B cell (primary cell): ENCODE data around the gene CRTAC1. TPM values are rescaled to one million over a fixed set of nuclear protein-coding genes. Genes with fewer than 3 reads are reported as not detected.

Experiments used
- ATAC-seq: fragments of 200-7000 bp; cut with Tn5 transposase; one replicate; pipeline ENCODE4 v1.10.0; 2021; ENCODE audit warnings: low read depth, mild to moderate bottlenecking, moderate number of reproducible peaks, moderate library complexity
- CTCF ChIA-PET: fragments of 350-600 bp; sonication (Branson Sonifier 250); formaldehyde crosslinking; loops from one replicate; lab custom pipeline; 2021; ENCODE audit warnings: antibody characterized with exemption, inconsistent platforms; lab: Charles Lee
- POLR2A ChIA-PET: fragments of 350-600 bp; sonication (Branson Sonifier 250); formaldehyde crosslinking; loops from one replicate; lab custom pipeline; 2021; ENCODE audit warnings: antibody characterized with exemption; lab: Charles Lee
- DNase-seq: peaks from one replicate; pipeline ENCODE4 v3.0.0; 2013
- H2AFZ ChIP-seq: 2 replicates; pipeline ENCODE4 v1.6.1; 2012; ENCODE audit warnings: mild to moderate bottlenecking, low read depth, low read length; ENCODE audit not compliant: insufficient read depth, poor library complexity, severe bottlenecking
- H3K27ac ChIP-seq, 2 donors: 1 replicate in 1 of 2; 2 replicates in 1 of 2; pipeline ENCODE4 v1.5.1; 2012 to 2013; ENCODE audit warnings: low read length in 2 of 2, mild to moderate bottlenecking in 2 of 2, moderate library complexity in 1 of 2
- H3K27me3 ChIP-seq, 4 experiments: fragments of 200-600 bp in 1 of 4; sonication (generic) in 1 of 4; replicated peaks in 1 of 4; 1 replicate in 2 of 4; 2 replicates in 2 of 4; pipeline versions ENCODE4 v1.6.1 to v1.7.0; 2013 to 2016; ENCODE audit warnings: low read length in 3 of 4, mild to moderate bottlenecking in 2 of 4, mixed read lengths in 1 of 4, moderate library complexity in 1 of 4; ENCODE audit not compliant: insufficient read depth in 4 of 4, control insufficient read depth in 3 of 4; ENCODE audit errors: control extremely low read depth in 1 of 4
- H3K36me3 ChIP-seq, 2 experiments: replicated peaks in 1 of 2; 1 replicate in 1 of 2; 2 replicates in 1 of 2; pipeline versions ENCODE4 v1.6.1 to v1.7.1; 2013; ENCODE audit warnings: low read length in 1 of 2; ENCODE audit not compliant: insufficient read depth in 2 of 2, control insufficient read depth in 1 of 2; ENCODE audit errors: control extremely low read depth in 1 of 2, extremely low read depth in 1 of 2
- H3K4me1 ChIP-seq, 2 donors: fragments of 200-600 bp in 1 of 2; sonication (generic) in 1 of 2; 1 replicate in 1 of 2; 2 replicates in 1 of 2; pipeline versions ENCODE4 v1.5.1 to v1.6.1; 2013 to 2017; ENCODE audit warnings: low read length in 2 of 2; ENCODE audit not compliant: control insufficient read depth in 2 of 2, insufficient read depth in 2 of 2
- H3K4me2 ChIP-seq: replicated peaks from 2 replicates; pipeline ENCODE3; 2012; ENCODE audit warnings: mild to moderate bottlenecking, low read depth, low read length; ENCODE audit not compliant: poor library complexity, severe bottlenecking
- H3K4me3 ChIP-seq, 5 experiments: fragments of 200-600 bp in 1 of 5; sonication (generic) in 1 of 5; 1 replicate in 3 of 5; 2 replicates in 2 of 5; pipeline versions ENCODE4 v1.5.1 to v1.7.0; 2011 to 2016; ENCODE audit warnings: low read length in 4 of 5, mild to moderate bottlenecking in 4 of 5, low read depth in 2 of 5, control low read depth in 1 of 5, moderate library complexity in 1 of 5; ENCODE audit not compliant: insufficient read depth in 1 of 5; ENCODE audit errors: control extremely low read depth in 1 of 5, extremely low read depth in 1 of 5
- H3K79me2 ChIP-seq: fragments of 200-600 bp; sonication (generic); one replicate; pipeline ENCODE4 v1.6.0; 2016; ENCODE audit warnings: low read length; ENCODE audit not compliant: control insufficient read depth, insufficient read depth
- H3K9ac ChIP-seq: fragments of 200-600 bp; sonication (generic); 2 replicates; pipeline ENCODE4 v1.6.1; 2017; ENCODE audit warnings: mild to moderate bottlenecking, low read length, moderate library complexity
- H3K9me3 ChIP-seq, 3 donors: one replicate each; pipeline versions ENCODE4 v1.6.1 to v1.7.1; 2013; ENCODE audit warnings: low read length in 2 of 3; ENCODE audit not compliant: control insufficient read depth in 2 of 3, insufficient read depth in 1 of 3; ENCODE audit errors: control extremely low read depth in 1 of 3
- H4K20me1 ChIP-seq: 2 replicates; pipeline ENCODE4 v1.6.0; 2012; ENCODE audit warnings: mild to moderate bottlenecking, low read length; ENCODE audit not compliant: insufficient read depth, control insufficient read depth, poor library complexity, severe bottlenecking
- H3K27ac Mint-ChIP-seq: one replicate; pipeline ENCODE4 v1.8.0; 2021; ENCODE audit warnings: mixed read lengths
- H3K27me3 Mint-ChIP-seq: one replicate; pipeline ENCODE4 v1.8.0; 2021; ENCODE audit warnings: mixed read lengths
- H3K4me1 Mint-ChIP-seq: one replicate; pipeline ENCODE4 v1.8.0; 2021; ENCODE audit warnings: mixed read lengths
- H3K4me3 Mint-ChIP-seq: one replicate; pipeline ENCODE4 v1.8.0; 2021; ENCODE audit warnings: mixed read lengths
- H3K9me3 Mint-ChIP-seq: one replicate; pipeline ENCODE4 v1.8.0; 2022; ENCODE audit warnings: mixed read lengths; ENCODE audit not compliant: insufficient read depth
- EZH2 ChIP-seq: IDR thresholded peaks from 2 replicates; pipeline ENCODE4 v1.6.1; 2012; ENCODE audit warnings: borderline replicate concordance, low read depth, mild to moderate bottlenecking, moderate library complexity, low read length; ENCODE audit not compliant: insufficient read depth, poor library complexity, severe bottlenecking
- WGBS: methylation state at CpG from one replicate; pipeline ENCODE4 v1.1.5; 2013; ENCODE audit warnings: missing lambda C conversion rate; ENCODE audit not compliant: insufficient coverage; 5-methylcytosine and 5-hydroxymethylcytosine counted together
- intact Hi-C: fragments of 100-400 bp; cut with micrococcal nuclease; formaldehyde crosslinking; loops from one replicate; pipeline ENCODE4 v1.10.0; 2022
- polyA plus RNA-seq: library from polyadenylated mRNA; depleted of rRNA; stranded (reverse); fragments of >200 nt; gene quantifications from 2 replicates; pipeline ENCODE4 v1.2.3, GENCODE V29; 2012
- total RNA-seq, 2 donors: library from RNA; stranded (reverse); fragments of 120-200 nt in 1 of 2; gene quantifications; 1 replicate in 1 of 2; 2 replicates in 1 of 2; pipeline versions ENCODE4 v1.2.3 to v1.2.4, GENCODE V29; 2013 to 2022
- TF ChIP-seq, protein P1 (sequence below): fragments of 200-600 bp; IDR thresholded peaks from one replicate; pipeline ENCODE4 v1.8.0; 2022; ENCODE audit warnings: antibody characterized with exemption, mild to moderate bottlenecking

The CRTAC1 gene
- total and polyA plus RNA-seq, 2 donors (not counting 1 experiment from before 2014, with no cell fraction given): not detected

DNA sequence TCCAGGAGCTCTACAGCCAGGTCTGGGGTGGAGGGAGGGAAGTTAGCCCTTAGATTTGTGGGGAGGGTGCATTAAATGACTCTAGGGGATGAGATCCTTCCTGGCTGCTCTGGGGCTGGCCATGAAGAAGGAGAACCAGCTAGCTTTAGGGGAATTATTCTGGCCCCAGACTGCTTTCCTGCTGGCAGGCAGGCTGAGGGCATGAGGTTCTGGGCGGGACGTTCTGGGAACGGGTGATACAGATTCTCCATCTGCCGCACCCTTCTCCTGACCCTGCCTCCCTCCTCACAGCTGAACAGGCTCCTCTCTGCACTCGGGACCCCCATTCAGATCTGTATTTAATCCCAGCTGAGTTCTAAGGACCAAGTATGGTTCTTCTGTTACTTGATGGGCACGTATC lies 156.9 kb downstream of the CRTAC1 start:
- Histone ChIP-seq H3K4me2 (no peak overlapping the region), H3K4me1 (peaks cover 3 to 7% of the 10 kb centered on the region in 2 donors), H2AFZ (no peak overlapping the region), H4K20me1 (no peaks in the 10 kb centered on the region), H3K79me2 (no peaks in the 10 kb centered on the region), H3K27me3 (peaks cover 0 to 12% (median 5%) of the 10 kb centered on the region in 4 experiments), H3K9me3 (no peaks in the 10 kb centered on the region), H3K36me3 (no peaks in the 10 kb centered on the region), H3K9ac (no peak overlapping the region), H3K27ac (no peak overlapping the region), H3K4me3 (no peak overlapping the region)
- POLR2A ChIA-PET: no interaction called here
- Mint-ChIP-seq H3K4me3 (no peak overlapping the region), H3K4me1 (peaks cover 3% of the 10 kb centered on the region), H3K27ac (no peak overlapping the region), H3K9me3 (no peaks in the 10 kb centered on the region), H3K27me3 (peaks cover 16% of the 10 kb centered on the region)
- CTCF ChIA-PET: no interaction called here
- TF ChIP-seq, protein P1, sequence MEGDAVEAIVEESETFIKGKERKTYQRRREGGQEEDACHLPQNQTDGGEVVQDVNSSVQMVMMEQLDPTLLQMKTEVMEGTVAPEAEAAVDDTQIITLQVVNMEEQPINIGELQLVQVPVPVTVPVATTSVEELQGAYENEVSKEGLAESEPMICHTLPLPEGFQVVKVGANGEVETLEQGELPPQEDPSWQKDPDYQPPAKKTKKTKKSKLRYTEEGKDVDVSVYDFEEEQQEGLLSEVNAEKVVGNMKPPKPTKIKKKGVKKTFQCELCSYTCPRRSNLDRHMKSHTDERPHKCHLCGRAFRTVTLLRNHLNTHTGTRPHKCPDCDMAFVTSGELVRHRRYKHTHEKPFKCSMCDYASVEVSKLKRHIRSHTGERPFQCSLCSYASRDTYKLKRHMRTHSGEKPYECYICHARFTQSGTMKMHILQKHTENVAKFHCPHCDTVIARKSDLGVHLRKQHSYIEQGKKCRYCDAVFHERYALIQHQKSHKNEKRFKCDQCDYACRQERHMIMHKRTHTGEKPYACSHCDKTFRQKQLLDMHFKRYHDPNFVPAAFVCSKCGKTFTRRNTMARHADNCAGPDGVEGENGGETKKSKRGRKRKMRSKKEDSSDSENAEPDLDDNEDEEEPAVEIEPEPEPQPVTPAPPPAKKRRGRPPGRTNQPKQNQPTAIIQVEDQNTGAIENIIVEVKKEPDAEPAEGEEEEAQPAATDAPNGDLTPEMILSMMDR: no peak
- TF ChIP-seq EZH2: no peak
- no peak for DNase-seq
- WGBS: 90% methylated on average over 5 of the region's 6 CpGs
- intact Hi-C loops: no loop called here
- no peak for ATAC-seq

DNA sequence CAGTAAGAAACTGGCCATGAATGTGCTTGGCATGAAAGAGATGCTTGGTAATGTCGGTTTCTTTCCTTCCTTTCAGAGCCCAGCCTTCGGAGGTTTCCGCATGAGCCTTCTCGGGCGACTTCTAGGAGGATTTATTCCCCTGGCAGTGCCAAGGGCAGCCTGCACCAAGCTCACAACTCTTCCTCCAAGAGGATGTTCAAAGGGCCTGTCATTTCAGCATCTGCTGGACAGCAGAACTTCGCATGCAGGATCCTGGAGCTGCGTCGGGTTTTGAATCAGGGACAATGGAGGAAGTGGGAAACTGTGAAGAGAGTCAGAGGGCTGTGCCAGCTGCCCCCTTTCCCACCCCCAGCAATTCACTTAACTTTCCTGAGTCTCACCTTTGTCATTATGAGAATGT lies 159.4 kb downstream of the CRTAC1 start:
- CTCF ChIA-PET: no interaction called here
- Mint-ChIP-seq H3K9me3 (no peaks in the 10 kb centered on the region), H3K4me3 (no peak overlapping the region), H3K4me1 (peaks cover 3% of the 10 kb centered on the region), H3K27ac (no peak overlapping the region), H3K27me3 (peaks cover 19% of the 10 kb centered on the region)
- H3K27me3 ChIP-seq: peaks cover 0 to 12% (median 5%) of the 10 kb centered on the region in 4 experiments
- intact Hi-C loops: no loop called here
- WGBS: 89% methylated on average over 3 of the region's 8 CpGs
- POLR2A ChIA-PET: no interaction called here
- H3K4me3 ChIP-seq: no peak overlapping the region
- ATAC-seq: no peak
- no peak overlapping the region for H3K27ac ChIP-seq
- no peak for DNase-seq
- no peaks in the 10 kb centered on the region for H4K20me1 ChIP-seq
- TF ChIP-seq, protein P1: no peak
- no peak for TF ChIP-seq EZH2
- no peaks in the 10 kb centered on the region for H3K9me3 ChIP-seq
- H3K4me1 ChIP-seq: peaks cover 3 to 7% of the 10 kb centered on the region in 2 donors
- H3K79me2 ChIP-seq: no peaks in the 10 kb centered on the region
- H3K36me3 ChIP-seq: no peaks in the 10 kb centered on the region
- no peak overlapping the region for H3K9ac ChIP-seq
- H2AFZ ChIP-seq: no peak overlapping the region
- no peak overlapping the region for H3K4me2 ChIP-seq
